HepG2 (cell line): ENCODE measurements around the gene EEF1A1. TPM values are rescaled to one million over a fixed set of nuclear protein-coding genes. Genes with fewer than 3 reads are reported as not detected.

Source experiments
- FOXP1 ChIP-seq, 2 experiments: fragments of 450-650 bp in 1 of 2; IDR thresholded peaks; 2 replicates each; pipeline ENCODE4 v1.6.1; 2017 to 2018; ENCODE audit warnings: antibody characterized with exemption in 1 of 2
- GZF1 ChIP-seq: sonication (generic); formaldehyde crosslinking; IDR thresholded peaks from 2 replicates; pipeline ENCODE4 v1.5.1; 2020; ENCODE audit warnings: mild to moderate bottlenecking, missing genetic modification reagents
- IRF9 ChIP-seq: sonication (generic); formaldehyde crosslinking; IDR thresholded peaks from 2 replicates; pipeline ENCODE4 v1.8.0; 2022; ENCODE audit warnings: missing genetic modification reagents, mild to moderate bottlenecking, borderline replicate concordance
- RERE ChIP-seq: IDR thresholded peaks from 2 replicates; pipeline ENCODE4 v1.6.1; 2016; ENCODE audit warnings: low read depth, missing genetic modification reagents, missing compliant biosample characterization
- SALL2 ChIP-seq: sonication (generic); formaldehyde crosslinking; IDR thresholded peaks from 2 replicates; pipeline ENCODE4 v1.8.1; 2023; ENCODE audit warnings: mild to moderate bottlenecking, missing genetic modification reagents, inconsistent platforms
- SRY ChIP-seq: sonication (generic); formaldehyde crosslinking; IDR thresholded peaks from 2 replicates; pipeline ENCODE4 v1.8.0; 2022; ENCODE audit warnings: mild to moderate bottlenecking, missing genetic modification reagents
- ZBTB2 ChIP-seq: sonication (generic); formaldehyde crosslinking; IDR thresholded peaks from 2 replicates; pipeline ENCODE4 v1.8.0; 2022; ENCODE audit warnings: low read depth, missing genetic modification reagents
- ZBTB25 ChIP-seq: IDR thresholded peaks from 2 replicates; pipeline ENCODE4 v1.6.1; 2018; ENCODE audit warnings: missing genetic modification reagents
- ZNF124 ChIP-seq: sonication (generic); formaldehyde crosslinking; IDR thresholded peaks from 2 replicates; pipeline ENCODE4 v1.4.0; 2020; ENCODE audit warnings: missing genetic modification reagents
- ZNF232 ChIP-seq: sonication (generic); formaldehyde crosslinking; IDR thresholded peaks from 2 replicates; pipeline ENCODE4 v1.4.0; 2020; ENCODE audit warnings: missing genetic modification reagents, borderline replicate concordance
- ZNF333 ChIP-seq: sonication (generic); formaldehyde crosslinking; IDR thresholded peaks from 2 replicates; pipeline ENCODE4 v1.4.0; 2020; ENCODE audit warnings: mild to moderate bottlenecking, missing genetic modification reagents, borderline replicate concordance
- ZNF441 ChIP-seq: sonication (generic); formaldehyde crosslinking; IDR thresholded peaks from 2 replicates; pipeline ENCODE4 v1.7.0; 2021; ENCODE audit warnings: missing genetic modification reagents, borderline replicate concordance
- ZNF616 ChIP-seq: sonication (generic); formaldehyde crosslinking; IDR thresholded peaks from 2 replicates; pipeline ENCODE4 v1.5.0; 2020; ENCODE audit warnings: low read depth, mild to moderate bottlenecking, missing genetic modification reagents
- ZNF850 ChIP-seq: sonication (generic); formaldehyde crosslinking; conservative IDR thresholded peaks from 2 replicates; pipeline ENCODE4 v1.9.0; 2021; ENCODE audit warnings: mild to moderate bottlenecking, missing genetic modification reagents
- ZSCAN20 ChIP-seq: sonication (generic); formaldehyde crosslinking; IDR thresholded peaks from 2 replicates; pipeline ENCODE4 v1.4.0; 2020; ENCODE audit warnings: missing genetic modification reagents, mild to moderate bottlenecking, borderline replicate concordance
- polyA plus RNA-seq, 8 experiments: library from polyadenylated mRNA; depleted of rRNA in 3 of 8; stranded (reverse) in 7 of 8; unstranded in 1 of 8; fragments of >200 nt; fragmentation: Illumina TruSeq in 4 of 8; extraction: Trizol in 4 of 8; gene quantifications; 2 replicates each; pipeline versions ENCODE4 v1.2.1 to v1.2.3, GENCODE V29; 2011 to 2016; ENCODE audit warnings: low read depth in 4 of 8, missing spikeins in 1 of 8, mixed read lengths in 1 of 8; ENCODE audit not compliant: insufficient read depth in 1 of 8
- total RNA-seq, 5 experiments: library from RNA; depleted of rRNA; stranded (reverse); fragments of >200 nt; fragmentation: Illumina TruSeq; extraction: Trizol; gene quantifications; 2 replicates each; pipeline ENCODE4 v1.2.3, GENCODE V29; 2016; ENCODE audit warnings: low read depth in 1 of 5

EEF1A1 gene
- total and polyA plus RNA-seq, 2 of the 13 experiments (the other 11 are each of a cell fraction or from before 2014, with no cell fraction given), result 13,726 to 17,172 TPM

GRCh38 chr6:73566954-73567591 is 46.2 kb upstream of the EEF1A1 start (continued):
- TF ChIP-seq RERE (CRISPR knock-in tag) (0 out of 2 replicates have a peak, but pooled peaks have one; percentile 74), ZNF124 (CRISPR knock-in tag) (peak; percentile 78; the same call in 1 of the 2 replicates), ZNF616 (CRISPR knock-in tag) (no peak), ZSCAN20 (CRISPR knock-in tag) (no peak), FOXP1 (IDR thresholded peaks at IDR 0.05) (no peak), FOXP1 (CRISPR knock-in tag; IDR thresholded peaks at IDR 0.05) (peak; percentile 78), ZNF850 (CRISPR knock-in tag) (no peak), ZBTB2 (CRISPR knock-in tag) (no peak), SRY (CRISPR knock-in tag) (peak; percentile 77; the same call in 1 of the 2 replicates), SALL2 (0 out of 2 replicates have a peak, but pooled peaks have one; percentile 44), ZBTB25 (CRISPR knock-in tag) (peak; percentile 82; the same call in 1 of the 2 replicates), ZNF441 (peak; percentile 99), GZF1 (CRISPR knock-in tag) (no peak), ZNF232 (CRISPR knock-in tag) (peak; percentile 84; the same call in 1 of the 2 replicates), IRF9 (CRISPR knock-in tag) (no peak), ZNF333 (CRISPR knock-in tag) (no peak)
